Progenitor cell of endocrine pancreas (in vitro differentiated cells): ENCODE measurements around the gene SSX2IP. TPM values are rescaled to one million over a fixed set of nuclear protein-coding genes. Genes with fewer than 3 reads are reported as not detected.

Source experiments
- DNase-seq: peaks from one replicate; pipeline ENCODE4 v3.0.0; 2021; ENCODE audit warnings: low spot score; ENCODE audit not compliant: unreplicated experiment
- H3K27ac Mint-ChIP-seq: 2 replicates; pipeline ENCODE4 v1.8.0; 2021; ENCODE audit warnings: mild to moderate bottlenecking, moderate library complexity, mixed read lengths
- H3K27me3 Mint-ChIP-seq: 2 replicates; pipeline ENCODE4 v1.8.0; 2021; ENCODE audit warnings: mixed read lengths
- H3K36me3 Mint-ChIP-seq: 2 replicates; pipeline ENCODE4 v1.8.0; 2022; ENCODE audit warnings: mixed read lengths; ENCODE audit not compliant: insufficient read depth
- H3K4me1 Mint-ChIP-seq: 2 replicates; pipeline ENCODE4 v1.8.0; 2021; ENCODE audit warnings: low read depth, mixed read lengths
- H3K4me3 Mint-ChIP-seq: 2 replicates; pipeline ENCODE4 v1.8.0; 2021; ENCODE audit warnings: low read depth, mild to moderate bottlenecking, moderate library complexity, mixed read lengths
- H3K9me3 Mint-ChIP-seq: 2 replicates; pipeline ENCODE4 v1.8.0; 2021; ENCODE audit warnings: low read depth, mixed read lengths
- total RNA-seq: library from RNA; stranded (reverse); gene quantifications from 2 replicates; pipeline ENCODE4 v1.2.1, GENCODE V29; 2021
- TF ChIP-seq, protein P1 (sequence below): fragments of 200-600 bp; sonication (generic); IDR thresholded peaks from one replicate; pipeline ENCODE4 v1.5.0; 2021; ENCODE audit warnings: antibody characterized with exemption, mild to moderate bottlenecking; ENCODE audit not compliant: unreplicated experiment

The SSX2IP gene
- total RNA-seq, 1 donor from 2014 or later, result 36.4 TPM

DNA sequence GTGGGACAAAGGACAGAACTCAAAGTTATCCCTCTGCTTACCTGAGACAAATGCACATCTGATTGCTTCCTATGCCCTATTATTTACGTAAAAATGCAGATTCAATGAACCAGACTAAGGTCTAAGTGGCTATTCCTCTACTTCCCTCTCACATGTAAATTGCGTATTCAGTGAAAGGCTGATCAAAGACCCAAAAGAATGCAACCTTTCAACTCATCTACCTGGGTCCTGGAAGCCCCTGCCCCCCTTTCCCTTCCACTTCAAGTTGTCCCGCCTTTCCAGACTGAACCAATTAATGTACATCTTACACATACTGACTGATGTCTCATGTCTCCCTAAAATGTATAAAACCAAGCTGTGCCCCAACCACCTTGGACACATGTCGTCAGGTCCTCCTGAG lies 14.6 kb downstream of the SSX2IP start:
- Mint-ChIP-seq H3K36me3 (peaks cover 15% of the 10 kb centered on the region), H3K9me3 (peaks cover 9% of the 10 kb centered on the region), H3K4me1 (peaks cover 33% of the 10 kb centered on the region), H3K27me3 (no peaks in the 10 kb centered on the region), H3K27ac (peak overlapping the region; percentile 61), H3K4me3 (no peak overlapping the region)
- no peak for DNase-seq
- TF ChIP-seq, protein P1, sequence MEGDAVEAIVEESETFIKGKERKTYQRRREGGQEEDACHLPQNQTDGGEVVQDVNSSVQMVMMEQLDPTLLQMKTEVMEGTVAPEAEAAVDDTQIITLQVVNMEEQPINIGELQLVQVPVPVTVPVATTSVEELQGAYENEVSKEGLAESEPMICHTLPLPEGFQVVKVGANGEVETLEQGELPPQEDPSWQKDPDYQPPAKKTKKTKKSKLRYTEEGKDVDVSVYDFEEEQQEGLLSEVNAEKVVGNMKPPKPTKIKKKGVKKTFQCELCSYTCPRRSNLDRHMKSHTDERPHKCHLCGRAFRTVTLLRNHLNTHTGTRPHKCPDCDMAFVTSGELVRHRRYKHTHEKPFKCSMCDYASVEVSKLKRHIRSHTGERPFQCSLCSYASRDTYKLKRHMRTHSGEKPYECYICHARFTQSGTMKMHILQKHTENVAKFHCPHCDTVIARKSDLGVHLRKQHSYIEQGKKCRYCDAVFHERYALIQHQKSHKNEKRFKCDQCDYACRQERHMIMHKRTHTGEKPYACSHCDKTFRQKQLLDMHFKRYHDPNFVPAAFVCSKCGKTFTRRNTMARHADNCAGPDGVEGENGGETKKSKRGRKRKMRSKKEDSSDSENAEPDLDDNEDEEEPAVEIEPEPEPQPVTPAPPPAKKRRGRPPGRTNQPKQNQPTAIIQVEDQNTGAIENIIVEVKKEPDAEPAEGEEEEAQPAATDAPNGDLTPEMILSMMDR, result no peak

DNA sequence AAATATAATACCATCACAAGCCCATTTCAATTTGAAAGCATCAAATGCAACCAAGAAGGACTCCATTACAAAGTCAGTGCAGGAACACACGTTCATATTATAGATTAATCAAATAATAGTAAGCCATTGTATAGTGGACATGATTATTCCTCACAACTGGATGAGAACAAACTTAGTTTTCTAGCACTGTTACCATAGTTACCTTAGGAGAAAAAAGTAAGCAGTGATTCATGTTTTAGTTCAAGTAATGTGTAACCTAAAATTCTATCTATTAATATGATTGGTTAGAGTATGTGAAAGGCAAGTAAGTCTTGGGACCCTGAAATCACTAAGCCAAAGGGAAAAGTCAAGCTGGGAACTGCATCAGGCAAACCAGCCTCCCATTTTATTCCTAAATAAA lies 15.2 kb downstream of the SSX2IP start:
- H3K36me3 Mint-ChIP-seq, result peaks cover 15% of the 10 kb centered on the region
- no peak for DNase-seq
- no peak overlapping the region for H3K27ac Mint-ChIP-seq
- peaks cover 33% of the 10 kb centered on the region for H3K4me1 Mint-ChIP-seq
- TF ChIP-seq, protein P1, result no peak
- H3K9me3 Mint-ChIP-seq, result peaks cover 9% of the 10 kb centered on the region
- no peak overlapping the region for H3K4me3 Mint-ChIP-seq
- H3K27me3 Mint-ChIP-seq, result no peaks in the 10 kb centered on the region

DNA sequence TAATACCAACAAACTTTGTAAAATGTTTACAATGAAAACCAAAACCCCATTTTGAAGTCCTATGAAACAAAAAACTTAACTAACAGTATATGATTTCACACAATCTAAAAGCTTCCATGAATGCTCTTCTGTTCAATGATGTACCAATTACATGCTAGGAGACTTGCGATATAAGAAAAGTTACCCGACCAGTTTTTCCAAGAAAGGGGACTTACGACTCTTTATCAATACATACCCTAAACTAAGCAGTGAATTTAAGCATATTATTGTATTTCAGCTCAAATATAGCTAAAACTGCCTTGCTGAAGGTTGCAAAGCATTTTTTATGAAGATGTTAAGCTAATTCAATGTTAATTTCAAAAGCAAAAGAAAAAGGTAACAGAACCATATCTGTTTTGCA lies 15.6 kb downstream of the SSX2IP start:
- no peaks in the 10 kb centered on the region for H3K27me3 Mint-ChIP-seq
- peak overlapping the region; percentile 60 for H3K4me3 Mint-ChIP-seq
- H3K9me3 Mint-ChIP-seq, result peaks cover 9% of the 10 kb centered on the region
- H3K4me1 Mint-ChIP-seq, result peaks cover 33% of the 10 kb centered on the region
- DNase-seq, result no peak
- H3K36me3 Mint-ChIP-seq, result peaks cover 16% of the 10 kb centered on the region
- TF ChIP-seq, protein P1, result no peak
- peak overlapping the region; percentile 71 for H3K27ac Mint-ChIP-seq

DNA sequence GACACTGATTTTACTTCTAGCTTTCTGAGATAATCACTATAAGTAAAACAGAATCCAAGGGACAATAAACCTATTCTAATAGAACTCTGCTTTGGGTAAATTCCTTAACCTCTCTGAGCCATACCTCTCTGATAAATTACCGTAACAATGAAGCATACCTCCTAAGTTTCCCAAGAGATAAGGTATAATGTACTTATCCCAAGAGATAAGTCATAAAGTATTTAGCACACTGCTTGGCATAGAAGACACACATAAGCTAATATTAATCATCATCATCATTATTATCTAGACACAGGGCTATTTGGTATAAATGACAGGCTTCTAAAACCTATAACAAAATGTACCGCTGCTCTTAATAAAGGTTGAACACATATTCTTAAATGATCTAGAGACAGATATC lies 16.2 kb downstream of the SSX2IP start:
- Mint-ChIP-seq H3K9me3 (peaks cover 9% of the 10 kb centered on the region), H3K36me3 (peaks cover 18% of the 10 kb centered on the region), H3K27ac (peak overlapping the region; percentile 66), H3K4me3 (no peak overlapping the region), H3K4me1 (peaks cover 33% of the 10 kb centered on the region), H3K27me3 (no peaks in the 10 kb centered on the region)
- TF ChIP-seq, protein P1, result no peak
- no peak for DNase-seq

DNA sequence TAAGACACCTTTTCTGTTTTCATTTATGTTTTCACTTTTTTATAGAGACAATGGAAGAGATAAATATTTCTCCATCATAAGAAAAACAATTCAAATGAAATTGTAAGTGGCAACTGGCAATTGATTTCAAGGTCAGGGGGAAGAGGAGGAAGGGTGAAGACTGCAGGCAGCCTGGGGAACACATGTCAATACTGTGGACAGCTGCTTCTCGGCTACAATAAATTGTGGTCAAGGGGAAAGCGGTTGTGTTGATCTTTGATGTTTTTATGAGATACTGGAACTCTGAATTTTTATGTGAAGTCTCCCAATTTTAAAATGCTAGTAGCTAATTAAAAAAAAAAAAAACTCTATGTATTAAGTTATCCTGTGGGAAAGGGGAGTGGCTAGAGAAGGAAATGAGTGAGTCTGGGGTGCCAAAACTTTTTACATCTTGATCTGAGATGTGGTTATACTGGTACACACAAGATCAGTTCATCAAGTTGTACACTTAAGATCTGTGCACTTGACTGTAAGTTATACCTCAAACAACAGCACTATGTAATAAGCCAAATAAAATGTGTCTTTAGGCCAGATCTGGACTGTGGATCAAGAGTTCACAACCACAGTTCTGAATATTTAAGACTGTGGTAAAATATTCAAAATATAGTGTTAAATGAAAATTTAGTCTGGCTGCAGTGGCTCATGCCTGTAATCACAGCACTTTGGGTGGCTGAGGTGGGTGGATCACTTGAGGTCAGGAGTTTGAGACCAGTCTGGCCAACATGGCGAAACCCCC lies 18.0 kb downstream of the SSX2IP start:
- Mint-ChIP-seq H3K27ac (no peak overlapping the region), H3K36me3 (peaks cover 7% of the 10 kb centered on the region)

More for the DNA sequence above, 18.0 kb downstream of the SSX2IP start:
- no peak overlapping the region for H3K4me3 Mint-ChIP-seq
- H3K9me3 Mint-ChIP-seq, result peaks cover 3% of the 10 kb centered on the region
- no peak for DNase-seq
- TF ChIP-seq, protein P1, result no peak
- H3K4me1 Mint-ChIP-seq, result peaks cover 33% of the 10 kb centered on the region
- no peaks in the 10 kb centered on the region for H3K27me3 Mint-ChIP-seq
